ENCODE measurements around the gene PPT2. TPM values are rescaled to one million over a fixed set of nuclear protein-coding genes. Genes with fewer than 3 reads are reported as not detected.

The PPT2 gene
- total and polyA plus RNA-seq, 2 of the 13 experiments (the other 11 are each of a cell fraction or from before 2014, with no cell fraction given): 39.2 to 61.8 TPM

DNA sequence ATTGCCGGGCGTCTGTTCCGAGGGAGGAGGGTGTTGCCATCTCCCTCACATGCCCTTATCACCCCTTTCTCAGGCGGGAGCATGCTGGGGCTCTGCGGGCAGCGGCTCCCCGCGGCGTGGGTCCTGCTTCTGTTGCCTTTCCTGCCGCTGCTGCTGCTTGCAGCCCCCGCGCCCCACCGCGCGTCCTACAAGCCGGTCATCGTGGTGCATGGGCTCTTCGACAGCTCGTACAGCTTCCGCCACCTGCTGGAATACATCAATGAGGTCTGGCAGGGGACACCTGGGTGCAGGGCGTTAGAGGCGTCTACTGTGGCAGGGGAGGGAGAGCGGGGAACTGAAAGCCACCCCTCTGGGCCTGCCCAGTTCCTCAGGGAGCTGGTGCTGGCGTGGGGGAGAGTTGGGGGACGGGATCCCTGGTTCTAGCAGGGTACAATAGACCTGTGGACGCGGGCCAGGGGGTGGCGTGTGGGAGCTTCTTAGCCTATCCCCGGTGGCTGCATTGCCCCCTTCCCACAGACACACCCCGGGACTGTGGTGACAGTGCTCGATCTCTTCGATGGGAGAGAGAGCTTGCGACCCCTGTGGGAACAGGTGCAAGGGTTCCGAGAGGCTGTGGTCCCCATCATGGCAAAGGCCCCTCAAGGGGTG lies 697 bp downstream of the PPT2 start:
- no peaks in the 10 kb centered on the region; a peak in 1 of 5 replicates for H3K27me3 ChIP-seq (ENCODE audit: control insufficient read depth in 1 of 2, insufficient read depth in 2 of 2, low read length in 2 of 2)
- ATAC-seq (peak; percentile 89), FAIRE-seq (peak; percentile 59), DNase-seq (ENCODE audit: low spot score) (peak; percentile 86)
- H3K9me3 ChIP-seq (ENCODE audit: low read length): no peaks in the 10 kb centered on the region
- in situ Hi-C loops (cut with HindIII; ENCODE audit: extremely low pct_ligation_motif_present, low pct_unique_long_range_greater_than_20kb) (loop anchor here (5.0 kb wide), 1 partner anchor 37 kb away; no protein-coding TSS in a partner anchor), intact Hi-C loops (cut with micrococcal nuclease; ENCODE audit: unreplicated experiment) (loop anchor here (1.0 kb wide), 5 partner anchors 24 to 67 kb away; partner anchors contain the start of genes FKBPL and RNF5)
- H3K4me3 ChIP-seq (replicated peaks in 1 of 3; ENCODE audit: insufficient read depth in 1 of 3, low read depth in 2 of 3, low read length in 3 of 3): peak overlapping the region; percentile 78 to 91 (median 88)
- CTCF ChIA-PET (ENCODE audit: low intra/inter-chr PET ratio, low total read pairs): interaction anchor here (1.0 to 4.3 kb wide), 6 partner anchors 27 to 106 kb away, joined by 4 to 97 read pairs (median 4); partner anchors contain the start of gene ATF6B
- peaks cover 18 to 32% of the 10 kb centered on the region in 2 experiments for H3K36me3 ChIP-seq (replicated peaks in 1 of 2; ENCODE audit: control insufficient read depth in 1 of 2, insufficient read depth in 2 of 2, low read length in 2 of 2)
- H3K4me1 ChIP-seq (ENCODE audit: insufficient read depth, low read length): peaks cover 28% of the 10 kb centered on the region
- WGBS (ENCODE audit: low lambda C conversion rate): 5% methylated on average over 30 of the region's 34 CpGs
- H3K27ac ChIP-seq (ENCODE audit: extremely low read length, insufficient read depth, low read length): peak overlapping the region; percentile 88
- peaks cover 17% of the 10 kb centered on the region for H3K79me2 ChIP-seq (ENCODE audit: insufficient read depth, low read length)
- H4K20me1 ChIP-seq (ENCODE audit: insufficient read depth, low read length): no peaks in the 10 kb centered on the region
- POLR2A ChIA-PET: interaction anchor here (0.9 to 1.3 kb wide), 8 partner anchors 10 to 817 kb away, joined by 3 to 8 read pairs (median 4); partner anchors contain the start of genes AGPAT1, ATF6B, EGFL8 and PBX2
- H3K4me2 ChIP-seq (ENCODE audit: low read depth, low read length): peak overlapping the region; percentile 94
- H2AFZ ChIP-seq (ENCODE audit: low read length): peak overlapping the region; percentile 37
- TSS peak; percentile 75 for BruUV-seq (replicated peaks)
- H3K9ac ChIP-seq (ENCODE audit: insufficient read depth, low read depth, low read length): peak overlapping the region; percentile 91
- TF ChIP-seq ZSCAN25 (CRISPR knock-in tag; IDR thresholded peaks at IDR 0.05): peak; percentile 37; the same call in 1 of the 2 replicates
- TF ChIP-seq ZNF83 (CRISPR knock-in tag; IDR thresholded peaks at IDR 0.05; ENCODE audit: borderline replicate concordance): 0 out of 2 replicates have a peak, but pooled peaks have one; percentile 83
- peak; percentile 89 for TF ChIP-seq HDAC1 (CRISPR knock-in tag; IDR thresholded peaks at IDR 0.05)
- TF ChIP-seq ZNF724P (CRISPR knock-in tag; IDR thresholded peaks at IDR 0.05; ENCODE audit: borderline replicate concordance): peak; percentile 38; the same call in 1 of the 2 replicates
- TF ChIP-seq, protein P1, sequence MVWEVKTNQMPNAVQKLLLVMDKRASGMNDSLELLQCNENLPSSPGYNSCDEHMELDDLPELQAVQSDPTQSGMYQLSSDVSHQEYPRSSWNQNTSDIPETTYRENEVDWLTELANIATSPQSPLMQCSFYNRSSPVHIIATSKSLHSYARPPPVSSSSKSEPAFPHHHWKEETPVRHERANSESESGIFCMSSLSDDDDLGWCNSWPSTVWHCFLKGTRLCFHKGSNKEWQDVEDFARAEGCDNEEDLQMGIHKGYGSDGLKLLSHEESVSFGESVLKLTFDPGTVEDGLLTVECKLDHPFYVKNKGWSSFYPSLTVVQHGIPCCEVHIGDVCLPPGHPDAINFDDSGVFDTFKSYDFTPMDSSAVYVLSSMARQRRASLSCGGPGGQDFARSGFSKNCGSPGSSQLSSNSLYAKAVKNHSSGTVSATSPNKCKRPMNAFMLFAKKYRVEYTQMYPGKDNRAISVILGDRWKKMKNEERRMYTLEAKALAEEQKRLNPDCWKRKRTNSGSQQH (CRISPR knock-in tag; IDR thresholded peaks at IDR 0.05; ENCODE audit: low read depth): 0 out of 2 replicates have a peak, but pooled peaks have one; percentile 39
- TF ChIP-seq ZNF788 (CRISPR knock-in tag; IDR thresholded peaks at IDR 0.05; ENCODE audit: borderline replicate concordance): 0 out of 2 replicates have a peak, but pooled peaks have one; percentile 31
- TF ChIP-seq, protein P2, sequence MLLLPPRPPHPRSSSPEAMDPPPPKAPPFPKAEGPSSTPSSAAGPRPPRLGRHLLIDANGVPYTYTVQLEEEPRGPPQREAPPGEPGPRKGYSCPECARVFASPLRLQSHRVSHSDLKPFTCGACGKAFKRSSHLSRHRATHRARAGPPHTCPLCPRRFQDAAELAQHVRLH (CRISPR knock-in tag; IDR thresholded peaks at IDR 0.05; ENCODE audit: borderline replicate concordance, low read depth): peak; percentile 32; the same call in 1 of the 2 replicates
- TF ChIP-seq, protein P3, sequence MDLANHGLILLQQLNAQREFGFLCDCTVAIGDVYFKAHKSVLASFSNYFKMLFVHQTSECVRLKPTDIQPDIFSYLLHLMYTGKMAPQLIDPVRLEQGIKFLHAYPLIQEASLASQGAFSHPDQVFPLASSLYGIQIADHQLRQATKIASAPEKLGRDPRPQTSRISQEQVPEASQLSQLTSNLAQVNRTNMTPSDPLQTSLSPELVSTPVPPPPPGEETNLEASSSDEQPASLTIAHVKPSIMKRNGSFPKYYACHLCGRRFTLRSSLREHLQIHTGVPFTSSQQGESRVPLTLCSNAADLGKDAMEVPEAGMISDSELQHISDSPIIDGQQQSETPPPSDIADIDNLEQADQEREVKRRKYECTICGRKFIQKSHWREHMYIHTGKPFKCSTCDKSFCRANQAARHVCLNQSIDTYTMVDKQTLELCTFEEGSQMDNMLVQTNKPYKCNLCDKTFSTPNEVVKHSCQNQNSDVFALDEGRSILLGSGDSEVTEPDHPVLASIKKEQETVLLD (CRISPR knock-in tag; IDR thresholded peaks at IDR 0.05; ENCODE audit: low read depth): peak; percentile 34; the same call in 1 of the 2 replicates
- TF ChIP-seq, protein P4, sequence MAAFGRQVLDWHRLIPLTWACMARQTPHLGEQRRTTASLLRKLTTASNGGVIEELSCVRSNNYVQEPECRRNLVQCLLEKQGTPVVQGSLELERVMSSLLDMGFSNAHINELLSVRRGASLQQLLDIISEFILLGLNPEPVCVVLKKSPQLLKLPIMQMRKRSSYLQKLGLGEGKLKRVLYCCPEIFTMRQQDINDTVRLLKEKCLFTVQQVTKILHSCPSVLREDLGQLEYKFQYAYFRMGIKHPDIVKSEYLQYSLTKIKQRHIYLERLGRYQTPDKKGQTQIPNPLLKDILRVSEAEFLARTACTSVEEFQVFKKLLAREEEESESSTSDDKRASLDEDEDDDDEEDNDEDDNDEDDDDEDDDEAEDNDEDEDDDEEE (CRISPR knock-in tag; IDR thresholded peaks at IDR 0.05): peak; percentile 93; the same call in 1 of the 2 replicates
- TF ChIP-seq, protein P5, sequence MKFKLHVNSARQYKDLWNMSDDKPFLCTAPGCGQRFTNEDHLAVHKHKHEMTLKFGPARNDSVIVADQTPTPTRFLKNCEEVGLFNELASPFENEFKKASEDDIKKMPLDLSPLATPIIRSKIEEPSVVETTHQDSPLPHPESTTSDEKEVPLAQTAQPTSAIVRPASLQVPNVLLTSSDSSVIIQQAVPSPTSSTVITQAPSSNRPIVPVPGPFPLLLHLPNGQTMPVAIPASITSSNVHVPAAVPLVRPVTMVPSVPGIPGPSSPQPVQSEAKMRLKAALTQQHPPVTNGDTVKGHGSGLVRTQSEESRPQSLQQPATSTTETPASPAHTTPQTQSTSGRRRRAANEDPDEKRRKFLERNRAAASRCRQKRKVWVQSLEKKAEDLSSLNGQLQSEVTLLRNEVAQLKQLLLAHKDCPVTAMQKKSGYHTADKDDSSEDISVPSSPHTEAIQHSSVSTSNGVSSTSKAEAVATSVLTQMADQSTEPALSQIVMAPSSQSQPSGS (CRISPR knock-in tag; IDR thresholded peaks at IDR 0.05): no peak
- peak; percentile 94 for TF ChIP-seq STAG1 (CRISPR knock-in tag; IDR thresholded peaks at IDR 0.05)
- TF ChIP-seq, protein P6, sequence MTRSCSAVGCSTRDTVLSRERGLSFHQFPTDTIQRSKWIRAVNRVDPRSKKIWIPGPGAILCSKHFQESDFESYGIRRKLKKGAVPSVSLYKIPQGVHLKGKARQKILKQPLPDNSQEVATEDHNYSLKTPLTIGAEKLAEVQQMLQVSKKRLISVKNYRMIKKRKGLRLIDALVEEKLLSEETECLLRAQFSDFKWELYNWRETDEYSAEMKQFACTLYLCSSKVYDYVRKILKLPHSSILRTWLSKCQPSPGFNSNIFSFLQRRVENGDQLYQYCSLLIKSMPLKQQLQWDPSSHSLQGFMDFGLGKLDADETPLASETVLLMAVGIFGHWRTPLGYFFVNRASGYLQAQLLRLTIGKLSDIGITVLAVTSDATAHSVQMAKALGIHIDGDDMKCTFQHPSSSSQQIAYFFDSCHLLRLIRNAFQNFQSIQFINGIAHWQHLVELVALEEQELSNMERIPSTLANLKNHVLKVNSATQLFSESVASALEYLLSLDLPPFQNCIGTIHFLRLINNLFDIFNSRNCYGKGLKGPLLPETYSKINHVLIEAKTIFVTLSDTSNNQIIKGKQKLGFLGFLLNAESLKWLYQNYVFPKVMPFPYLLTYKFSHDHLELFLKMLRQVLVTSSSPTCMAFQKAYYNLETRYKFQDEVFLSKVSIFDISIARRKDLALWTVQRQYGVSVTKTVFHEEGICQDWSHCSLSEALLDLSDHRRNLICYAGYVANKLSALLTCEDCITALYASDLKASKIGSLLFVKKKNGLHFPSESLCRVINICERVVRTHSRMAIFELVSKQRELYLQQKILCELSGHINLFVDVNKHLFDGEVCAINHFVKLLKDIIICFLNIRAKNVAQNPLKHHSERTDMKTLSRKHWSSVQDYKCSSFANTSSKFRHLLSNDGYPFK (CRISPR knock-in tag; IDR thresholded peaks at IDR 0.05; ENCODE audit: borderline replicate concordance): peak; percentile 16
- TF ChIP-seq ZNF780A (CRISPR knock-in tag; IDR thresholded peaks at IDR 0.05): peak; percentile 57
